ENCODE measurements around the gene RAB6B.

RAB6B gene

DNA sequence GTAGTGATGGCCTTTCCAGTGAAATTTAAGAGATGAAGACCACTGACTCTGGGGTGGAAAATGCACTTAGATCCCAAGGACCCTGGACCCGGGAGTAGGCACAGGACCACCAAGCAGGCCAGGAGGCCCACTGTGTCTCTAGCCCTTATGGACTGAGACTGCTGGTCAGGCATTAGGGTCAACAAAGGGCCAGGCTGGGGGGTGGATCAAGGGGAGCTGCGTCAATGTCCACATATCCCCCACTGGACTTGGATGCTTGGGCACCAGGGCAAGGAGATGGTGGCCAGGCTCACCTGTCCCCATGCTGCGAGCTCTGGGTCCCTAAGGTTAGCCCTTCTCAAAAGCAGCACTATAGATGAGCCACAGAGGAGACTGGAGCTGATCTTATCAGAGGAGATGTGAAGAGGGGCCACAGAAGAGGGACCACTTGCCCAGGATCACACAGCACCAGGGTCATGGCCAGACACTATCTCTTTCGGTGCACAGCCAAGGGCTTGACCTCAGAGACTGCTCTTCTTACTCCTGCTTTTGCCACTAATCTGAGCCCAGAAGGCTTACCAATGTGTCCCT is 14.7 kb downstream of the RAB6B start:
- no peak for DNase-seq

DNA sequence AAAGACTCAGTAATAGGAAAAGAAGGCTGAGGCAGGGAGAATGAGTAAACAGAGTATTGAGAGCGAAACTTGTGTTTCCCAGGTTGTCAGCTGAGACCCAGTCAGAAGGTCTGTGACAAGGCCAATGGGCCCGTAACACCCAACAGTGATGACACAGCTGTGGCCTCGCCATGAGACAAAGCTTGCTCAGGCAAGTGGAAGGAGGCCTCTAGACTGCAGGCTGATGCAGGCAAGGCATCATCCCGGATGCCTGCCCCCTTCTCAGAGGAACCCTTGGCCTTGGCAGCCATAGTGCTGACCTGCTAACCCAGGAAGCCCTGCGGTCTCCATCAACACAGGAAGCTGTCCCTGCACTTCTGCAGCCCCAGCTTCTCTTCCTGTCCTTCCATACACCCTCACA is 15.4 kb downstream of the RAB6B start:
- no peak for DNase-seq

DNA sequence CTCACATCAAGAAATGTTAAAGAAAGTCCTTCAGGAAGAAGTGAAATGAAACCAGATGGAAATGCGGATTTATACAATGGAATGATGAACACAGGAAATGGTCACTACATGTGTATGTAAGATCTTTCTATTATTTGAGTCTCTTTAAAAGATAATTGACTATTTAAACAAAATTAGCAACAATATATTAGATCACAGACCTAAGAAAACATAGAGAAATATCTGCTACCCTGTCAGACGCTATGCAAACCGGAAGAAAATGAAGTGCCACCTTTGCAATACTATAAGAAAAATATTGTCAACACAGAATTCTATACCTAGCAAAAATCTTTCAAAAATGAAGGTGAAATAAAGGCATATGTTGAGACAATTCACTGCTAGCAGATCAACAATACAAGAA is 17.2 kb downstream of the RAB6B start:
- no peak for DNase-seq

DNA sequence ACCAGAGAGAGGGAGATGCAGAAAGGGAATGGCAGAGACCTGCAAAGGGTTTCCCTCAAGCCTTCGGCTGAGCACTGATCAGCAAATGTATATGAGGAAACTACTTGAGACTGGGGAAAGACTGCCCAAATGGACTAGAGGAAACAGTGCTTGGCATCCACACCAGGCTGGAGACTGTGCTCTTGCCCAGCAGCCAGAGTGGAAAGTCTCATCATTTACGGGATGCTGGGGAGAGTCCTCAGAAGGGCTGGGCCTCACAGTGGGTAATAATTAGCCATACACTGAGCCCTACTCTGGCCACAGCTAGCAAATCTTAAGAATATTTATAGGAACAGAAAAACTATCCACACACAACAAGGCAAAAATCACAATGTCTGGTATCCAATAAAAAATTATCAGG is 18.5 kb downstream of the RAB6B start:
- DNase-seq = no peak

DNA sequence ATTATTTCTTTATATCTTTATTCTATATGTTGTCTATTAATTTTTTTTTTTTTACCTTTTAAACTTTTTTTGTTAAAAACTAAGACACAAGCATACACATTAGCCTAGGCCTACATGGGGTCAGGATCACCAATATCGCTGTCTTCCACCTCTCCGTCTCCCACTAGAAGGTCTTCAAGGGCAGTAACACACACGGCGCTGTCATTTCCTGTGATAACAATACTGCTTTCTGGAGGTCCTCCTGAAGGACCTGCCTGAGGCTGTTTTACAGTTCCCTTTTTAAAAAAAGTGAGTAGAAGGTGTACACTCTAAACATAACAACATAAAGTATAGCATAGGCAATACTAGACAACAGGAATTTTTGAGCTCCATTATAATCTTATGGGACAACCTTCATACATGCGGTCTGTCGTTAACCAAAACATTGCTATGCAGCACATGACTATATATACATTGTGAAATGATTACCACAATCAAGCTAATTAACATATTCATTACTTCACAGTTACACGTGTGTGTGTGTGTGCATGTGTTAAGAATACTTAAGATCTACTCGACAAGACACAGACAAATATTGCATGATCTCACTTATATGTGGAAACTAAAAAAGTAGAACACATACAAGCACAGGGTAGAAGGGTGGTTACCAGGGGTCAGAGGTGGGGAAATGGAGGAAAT is 20.8 kb downstream of the RAB6B start:
- no peak for DNase-seq

DNA sequence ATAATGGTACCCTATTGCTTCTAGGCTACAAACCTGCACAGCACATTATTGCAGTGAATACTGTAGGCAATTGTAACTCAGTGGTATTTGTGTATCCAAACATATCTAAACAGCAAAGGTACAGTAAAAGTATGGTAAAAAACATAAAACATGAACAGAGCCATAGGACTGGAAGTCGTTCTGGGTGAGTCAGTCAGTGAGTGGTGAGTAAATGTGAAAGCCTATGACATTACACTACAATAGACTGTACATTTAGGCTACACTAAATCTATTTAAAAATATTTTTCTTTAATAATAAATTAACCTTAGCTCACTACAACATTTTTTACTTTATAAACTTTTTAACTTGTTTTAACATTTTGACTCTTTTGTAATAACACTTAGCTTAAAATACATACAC is 21.3 kb downstream of the RAB6B start:
- no peak for DNase-seq

DNA sequence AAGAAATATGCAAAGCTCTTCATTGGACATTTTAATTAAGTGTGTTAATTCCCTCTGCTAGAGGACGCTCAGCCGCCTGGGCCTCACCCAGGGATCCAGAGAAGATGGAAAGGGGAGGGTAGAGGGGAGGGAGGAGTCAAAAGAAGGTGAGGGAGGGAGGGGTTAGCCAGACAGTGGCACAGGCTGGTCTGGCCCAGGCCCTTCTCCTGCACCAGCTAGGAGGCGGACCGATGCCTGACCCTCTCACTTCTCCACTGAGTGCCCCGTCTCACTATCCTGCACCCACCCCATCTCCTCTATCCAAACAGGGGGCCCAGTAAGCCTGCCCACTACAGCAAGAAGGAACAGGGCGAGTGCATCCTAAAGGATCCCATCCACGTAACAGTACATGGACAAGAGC is 22.9 kb downstream of the RAB6B start:
- DNase-seq = no peak

DNA sequence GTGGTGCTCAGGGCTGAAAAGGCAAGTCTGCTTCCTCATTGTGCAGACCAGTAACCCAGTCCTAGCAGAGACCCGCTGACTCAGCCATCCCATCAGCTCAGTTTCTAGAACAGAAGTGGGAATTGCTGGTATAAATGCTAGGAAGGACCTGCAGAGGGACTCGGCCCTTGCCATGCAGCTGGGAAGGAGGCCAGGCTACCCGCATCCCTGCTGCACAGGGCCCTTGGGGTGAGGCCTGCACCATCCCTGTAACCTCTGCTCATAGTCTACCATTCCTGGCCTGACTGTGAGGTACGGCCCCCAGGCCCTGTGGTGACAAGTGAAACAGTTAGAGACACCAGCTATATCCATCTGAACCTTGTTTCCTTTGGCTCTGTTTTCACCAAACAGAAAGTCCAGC is 23.5 kb downstream of the RAB6B start:
- no peak for DNase-seq

DNA sequence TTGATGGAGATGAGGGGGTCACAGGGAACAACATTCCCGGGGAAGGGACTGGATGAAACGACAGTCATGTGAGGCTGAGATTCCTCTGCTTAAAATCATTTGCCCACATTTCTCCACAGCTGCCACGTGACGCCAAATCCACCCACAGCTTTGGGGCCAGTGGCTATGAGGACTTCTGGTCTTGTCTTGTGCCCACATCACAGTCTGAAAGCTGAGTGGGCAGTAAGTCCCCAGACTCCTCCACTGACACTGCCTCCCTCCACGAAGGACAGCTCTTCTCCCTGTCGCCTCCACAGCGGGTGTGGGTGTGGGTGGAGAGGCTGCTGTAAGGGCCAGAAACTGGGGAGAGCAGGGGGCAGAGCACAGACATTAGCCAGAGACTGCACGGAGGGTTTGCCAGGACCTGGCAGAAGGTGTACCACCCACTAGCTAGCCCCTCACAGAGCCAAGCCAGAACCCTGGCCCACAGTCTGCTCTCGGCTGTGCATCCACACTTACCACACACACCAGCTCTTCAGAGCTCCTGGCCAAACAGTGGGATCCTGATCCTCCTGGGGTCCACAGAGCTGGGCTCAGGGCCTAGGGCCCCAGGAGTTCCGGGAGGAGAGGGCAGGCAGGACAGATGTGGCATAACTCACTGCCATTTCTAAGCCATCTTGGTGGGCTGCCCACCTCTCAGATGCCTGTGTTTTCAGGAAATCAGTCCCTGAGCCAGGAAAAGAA is 24.2 kb downstream of the RAB6B start:
- DNase-seq = no peak

DNA sequence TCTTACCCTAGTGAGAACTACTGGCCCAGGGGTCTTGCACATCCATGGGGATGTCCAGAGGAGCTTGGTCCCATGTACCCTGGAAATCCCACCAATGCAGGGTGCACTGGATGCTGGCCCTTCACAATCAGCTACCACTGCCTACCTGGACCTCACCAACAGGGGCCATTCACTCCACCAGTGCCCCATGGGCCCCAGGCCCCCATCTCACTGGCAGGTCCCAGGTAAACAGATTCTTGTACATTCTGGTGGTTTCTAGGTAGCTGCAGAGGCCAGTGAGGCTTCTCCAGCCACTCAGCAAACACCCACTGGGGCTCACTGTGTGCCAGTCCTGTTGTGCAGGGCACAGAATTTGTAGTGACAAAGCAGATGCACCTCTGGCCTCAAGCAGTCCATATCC is 24.9 kb downstream of the RAB6B start:
- no peak for DNase-seq

DNA sequence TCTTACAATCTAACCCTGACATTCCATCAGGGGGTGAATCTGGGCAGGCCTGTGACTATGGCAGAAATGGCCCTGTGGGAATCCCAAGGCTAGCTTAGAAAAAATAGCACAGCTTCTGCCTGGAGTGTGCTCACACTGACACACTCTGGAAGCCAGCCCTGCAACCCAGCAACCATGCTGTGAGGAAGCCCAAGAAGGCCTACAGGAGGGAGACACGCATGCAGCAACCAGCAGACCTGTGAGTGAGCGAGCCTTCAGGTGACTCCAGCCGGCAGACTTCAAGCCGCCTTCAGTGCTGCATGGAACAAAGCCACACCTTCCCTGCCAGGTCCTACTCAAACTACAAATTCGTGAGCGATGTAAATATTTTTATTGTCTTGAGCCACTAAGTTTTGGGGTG is 26.1 kb downstream of the RAB6B start:
- no peak for DNase-seq

DNA sequence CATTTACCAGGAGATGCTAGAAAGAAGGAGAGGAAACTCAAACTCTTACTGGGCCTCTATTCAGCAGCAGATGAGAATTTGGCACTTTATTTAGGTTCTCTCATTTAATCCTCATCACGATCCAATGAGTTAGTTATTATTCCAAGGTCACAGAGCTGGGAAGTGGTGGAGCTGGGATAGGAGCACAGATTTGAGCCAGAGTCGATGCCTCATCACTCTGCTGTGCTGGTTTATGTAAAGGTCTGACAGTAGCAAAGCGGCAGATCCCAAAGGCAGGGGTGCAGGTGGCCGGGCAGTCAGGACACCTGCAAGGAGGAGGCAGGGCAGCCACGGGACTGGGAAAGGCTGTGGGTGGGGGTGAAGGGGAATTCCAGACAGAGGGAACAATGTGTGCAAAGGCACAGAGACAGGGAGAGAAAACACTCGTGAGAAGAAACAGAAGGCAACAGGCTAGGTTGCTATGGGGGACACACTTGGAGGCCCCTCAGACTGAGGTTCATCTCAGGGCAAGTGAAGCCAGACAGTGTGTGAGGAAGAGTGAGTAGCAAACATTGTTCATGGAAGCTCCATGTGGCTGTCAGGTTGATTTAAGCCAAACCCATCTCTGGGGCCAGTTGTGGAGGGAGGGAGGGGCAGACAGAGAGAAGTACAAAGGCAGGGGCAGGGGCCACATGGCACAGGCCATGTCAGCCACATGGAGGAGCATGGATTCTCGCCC is 26.8 kb downstream of the RAB6B start:
- no peak for DNase-seq

DNA sequence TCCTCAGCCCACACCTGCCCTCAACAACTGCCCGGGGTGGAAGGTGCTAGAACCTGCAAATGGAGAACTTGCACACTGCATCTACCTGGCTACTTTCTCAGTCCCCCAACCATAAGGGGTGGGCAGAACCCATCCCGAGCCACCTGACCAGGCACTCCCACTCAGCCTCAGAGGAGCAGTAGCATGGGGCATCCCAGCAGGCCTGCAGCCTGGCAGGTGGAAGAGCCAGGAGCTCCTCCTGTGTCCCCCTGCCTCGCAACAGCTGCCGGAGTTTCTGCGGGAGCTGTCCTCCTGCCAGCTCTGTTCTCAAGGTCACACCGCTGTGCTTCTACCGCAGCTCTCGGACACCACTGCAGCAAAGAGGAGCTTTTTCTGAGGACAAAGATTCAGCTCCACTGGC is 27.5 kb downstream of the RAB6B start:
- DNase-seq = no peak

DNA sequence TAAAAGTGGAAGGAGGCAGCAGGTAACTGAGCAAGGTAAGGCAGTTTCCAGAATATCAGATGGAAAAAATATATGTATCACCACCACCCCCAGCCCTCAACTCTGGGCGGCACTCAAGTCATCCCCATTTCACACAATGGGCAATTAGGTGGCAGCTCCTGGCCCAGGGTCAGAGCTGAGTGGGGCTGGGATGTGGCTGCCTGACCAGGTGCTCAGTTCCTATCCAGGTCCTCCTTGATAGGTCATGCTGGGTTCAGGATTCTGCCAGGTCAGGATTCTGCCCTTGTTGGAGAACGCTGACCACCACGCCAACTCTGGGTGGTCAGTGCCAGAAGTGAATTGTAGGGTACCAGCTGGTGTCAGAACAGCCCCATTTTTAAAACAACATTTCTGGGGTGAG is 29.5 kb downstream of the RAB6B start:
- no peak for DNase-seq

DNA sequence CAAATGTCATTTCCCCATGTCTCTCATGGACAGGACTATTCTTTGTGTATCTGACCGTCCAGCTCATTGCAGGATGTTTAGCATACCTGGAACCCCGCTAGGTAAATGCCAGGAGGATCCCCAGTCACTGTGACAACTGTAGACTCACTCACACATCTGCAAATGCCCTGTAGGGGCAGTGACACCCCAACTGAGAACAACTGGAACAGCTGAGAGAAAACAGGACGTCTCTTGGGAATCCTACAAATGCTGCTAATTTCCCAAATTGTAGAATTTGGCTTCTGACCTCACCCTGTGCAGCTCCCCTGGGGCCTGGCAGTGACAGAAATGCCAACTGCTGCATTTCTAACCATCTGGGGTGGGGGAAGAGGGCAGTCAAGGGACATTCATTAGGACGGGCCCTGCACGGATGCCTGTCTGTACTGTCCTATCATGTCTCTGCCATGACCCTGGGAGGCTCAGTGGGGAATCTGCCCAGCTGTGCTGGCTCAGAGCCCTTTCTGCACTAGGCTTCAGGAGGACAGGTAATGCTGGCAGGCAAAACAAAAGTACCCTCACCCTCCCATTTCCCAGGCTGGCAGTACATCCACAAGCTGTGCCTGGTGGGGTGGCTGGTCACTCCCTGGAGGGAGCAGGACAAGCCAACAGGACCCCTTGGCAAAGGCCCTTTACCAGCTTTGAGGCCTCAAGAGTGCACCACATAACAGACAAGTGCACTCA is 30.4 kb downstream of the RAB6B start:
- no peak for DNase-seq

DNA sequence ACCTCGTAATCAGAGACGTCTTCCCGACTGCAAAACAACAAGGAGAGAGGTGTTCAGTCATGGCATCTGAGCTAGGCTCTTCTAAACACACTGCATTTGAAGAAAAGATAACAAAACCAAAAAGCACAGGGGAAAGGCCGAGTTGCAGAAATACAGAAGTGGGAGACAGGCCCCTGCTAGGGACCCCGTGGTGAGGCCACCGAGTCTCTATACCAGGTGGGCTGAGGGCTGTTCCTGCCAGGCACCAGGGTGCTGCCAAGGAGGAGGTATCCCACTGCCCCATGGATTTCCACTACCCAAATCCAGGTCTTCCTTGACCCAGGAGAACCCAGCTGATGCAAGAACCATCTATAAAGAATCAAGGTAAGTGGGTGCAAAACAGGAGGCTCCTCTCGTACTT is 31.1 kb downstream of the RAB6B start:
- no peak for DNase-seq

DNA sequence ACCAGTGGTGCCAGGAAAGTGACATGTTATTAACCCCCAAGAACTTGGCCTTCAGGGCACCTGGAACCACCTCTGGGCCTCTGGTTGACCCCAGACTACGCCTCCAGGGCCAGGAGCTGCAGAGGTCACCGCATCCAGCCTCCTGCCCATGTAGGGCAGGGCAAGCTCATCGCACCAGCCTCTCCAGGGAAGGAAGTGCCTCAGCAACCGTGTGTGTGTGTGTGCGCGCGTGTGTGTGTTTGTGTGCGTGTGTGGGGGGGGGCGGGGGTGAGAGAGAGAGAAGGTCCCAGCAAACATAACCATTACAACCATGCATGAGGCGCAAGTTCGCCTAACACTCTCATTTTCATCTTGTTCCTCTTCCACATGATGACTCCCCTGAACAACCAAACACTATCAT is 31.8 kb downstream of the RAB6B start:
- DNase-seq = no peak

DNA sequence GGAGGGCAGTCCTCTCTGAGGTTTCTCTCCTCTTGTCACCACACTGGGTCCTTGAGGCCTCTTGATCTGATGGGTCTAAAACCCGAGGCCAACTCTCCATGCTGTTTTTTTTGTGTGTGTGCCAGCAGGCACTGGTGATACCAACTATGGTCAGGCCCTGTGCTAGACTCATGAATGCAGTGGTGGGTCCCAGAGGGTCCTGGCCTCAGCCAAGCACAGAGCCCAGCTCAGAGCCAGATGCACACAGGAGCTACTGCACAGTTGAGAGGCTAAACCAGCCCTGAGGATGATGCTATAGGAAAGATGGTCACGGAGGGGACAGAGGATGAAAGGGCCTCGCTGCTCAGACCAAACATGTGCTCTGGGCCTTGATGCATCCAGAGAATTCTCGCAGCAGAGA is 33.5 kb downstream of the RAB6B start:
- no peak for DNase-seq

DNA sequence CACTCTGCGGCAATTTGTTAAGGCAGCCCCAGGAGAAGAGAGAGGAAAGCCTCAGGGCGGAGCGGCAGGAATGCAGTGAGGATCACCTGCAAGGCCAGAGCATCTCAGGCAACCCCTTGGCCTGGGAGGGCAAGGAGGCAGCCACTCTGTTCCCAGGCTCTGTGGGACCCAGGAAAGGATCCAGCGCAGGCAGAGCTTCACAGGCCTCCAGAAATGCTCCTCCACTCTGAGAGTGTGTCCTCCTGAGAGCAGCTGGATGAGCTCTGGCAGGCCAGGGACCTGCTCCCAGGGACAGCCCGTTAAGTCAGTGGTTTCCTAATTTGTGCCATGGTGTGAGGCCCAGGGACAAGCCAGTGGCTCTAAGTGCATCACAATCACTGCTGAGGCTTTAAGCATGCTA is 35.2 kb downstream of the RAB6B start:
- no peak for DNase-seq

DNA sequence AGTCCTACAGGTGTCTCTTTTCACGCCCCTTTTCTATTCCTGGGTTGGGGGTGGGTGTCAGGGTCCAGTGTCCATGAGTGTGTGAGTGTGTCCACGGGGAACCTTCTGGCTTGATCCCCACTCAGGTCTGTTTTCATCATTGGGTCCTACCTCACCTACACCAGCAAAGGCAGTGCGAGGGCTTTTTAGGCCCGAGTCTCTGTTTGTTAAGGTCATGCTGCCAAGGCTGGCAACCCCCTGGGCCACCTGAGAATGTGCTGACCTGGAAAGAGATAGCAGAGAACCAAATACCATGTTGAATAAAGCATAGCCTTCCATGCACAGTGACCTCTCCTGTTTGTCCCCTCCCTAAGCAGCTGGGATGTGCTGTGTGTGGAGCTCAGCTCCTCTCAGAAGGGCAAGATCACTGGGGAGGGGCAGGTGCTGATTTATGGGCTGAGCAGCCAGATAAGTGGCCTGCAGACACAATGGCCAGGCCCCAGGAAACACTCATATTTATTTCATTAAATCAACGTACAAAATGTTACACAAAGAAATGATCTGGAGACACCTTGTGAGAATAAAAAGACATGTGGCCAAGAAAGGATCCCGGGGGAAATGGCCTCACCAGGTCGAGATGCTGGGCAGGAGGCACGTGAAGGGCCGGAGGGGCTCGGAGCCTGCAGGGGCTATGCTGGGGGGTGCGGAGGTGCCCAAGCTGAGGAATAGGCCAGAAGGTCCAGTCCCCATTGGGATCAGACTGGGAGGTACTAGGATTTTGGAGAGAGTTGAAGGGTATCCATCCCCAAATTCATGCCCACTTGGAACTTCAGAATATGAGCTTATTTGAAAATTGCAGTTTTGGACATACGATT is 36.1 kb downstream of the RAB6B start:
- DNase-seq = no peak

DNA sequence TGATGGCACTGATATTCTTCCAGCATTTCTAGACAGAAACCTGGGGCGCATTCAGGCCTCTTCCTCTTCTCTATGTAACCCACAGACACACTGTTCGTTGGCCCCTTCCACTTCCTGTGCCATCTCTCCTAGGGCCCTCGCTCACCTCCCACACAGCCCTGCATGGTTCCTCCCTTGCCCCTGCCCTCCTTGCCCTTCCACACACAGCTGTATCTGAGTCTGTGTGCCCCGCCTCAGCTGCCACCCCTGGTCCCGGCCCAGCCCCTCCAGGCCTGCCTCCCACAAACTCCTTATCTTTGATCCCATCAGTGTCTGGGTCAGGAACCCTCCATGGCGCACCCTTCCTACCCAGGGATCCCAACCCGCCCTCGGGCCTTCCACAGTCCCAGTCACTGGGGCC is 37.9 kb downstream of the RAB6B start:
- DNase-seq = no peak

DNA sequence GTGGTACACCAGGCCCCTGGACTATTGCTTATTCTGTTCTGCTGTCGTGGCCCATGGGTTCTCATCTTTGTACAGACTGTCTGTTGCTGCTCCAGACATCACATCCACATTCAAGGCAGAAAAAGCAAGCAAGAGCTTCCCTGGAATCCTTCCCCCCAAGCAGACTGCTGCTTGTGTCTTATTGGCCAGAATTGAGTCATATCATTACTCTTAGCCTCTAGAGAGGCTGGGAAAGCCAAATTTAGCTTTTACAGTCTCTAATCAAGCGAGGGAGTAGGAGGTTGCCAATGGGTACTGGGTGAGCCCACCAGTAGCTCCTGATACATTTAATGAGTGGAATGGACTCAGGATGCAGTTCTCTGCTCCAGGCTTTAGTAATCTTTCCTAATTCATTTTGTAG is 39.4 kb downstream of the RAB6B start:
- no peak for DNase-seq
